HepG2 (cell line): ENCODE results near the gene SPSB2. TPM values are rescaled to one million over a fixed set of nuclear protein-coding genes. Genes with fewer than 3 reads are reported as not detected.

Experiments used
- CHCHD3 ChIP-seq: sonication (generic); formaldehyde crosslinking; IDR thresholded peaks from 2 replicates; pipeline ENCODE4 v1.8.0; 2022; ENCODE audit warnings: mild to moderate bottlenecking, missing genetic modification reagents, moderate library complexity
- DPF2 ChIP-seq: sonication (generic); formaldehyde crosslinking; IDR thresholded peaks from 2 replicates; pipeline ENCODE4 v1.4.0; 2020; ENCODE audit warnings: mild to moderate bottlenecking, low read depth, missing genetic modification reagents, borderline replicate concordance
- FOXA3 ChIP-seq: IDR thresholded peaks from 2 replicates; pipeline ENCODE4 v1.6.1; 2016; ENCODE audit warnings: missing genetic modification reagents, missing compliant biosample characterization
- HIVEP1 ChIP-seq: sonication (generic); formaldehyde crosslinking; IDR thresholded peaks from 2 replicates; pipeline ENCODE4 v1.4.0; 2020; ENCODE audit warnings: mild to moderate bottlenecking, missing genetic modification reagents
- HNF1B ChIP-seq: sonication (generic); formaldehyde crosslinking; IDR thresholded peaks from 2 replicates; pipeline ENCODE4 v1.5.1; 2020; ENCODE audit warnings: mild to moderate bottlenecking, moderate library complexity, missing genetic modification reagents
- HOXD1 ChIP-seq: sonication (generic); formaldehyde crosslinking; IDR thresholded peaks from 2 replicates; pipeline ENCODE4 v1.5.0; 2020; ENCODE audit warnings: missing genetic modification reagents
- KDM3A ChIP-seq: IDR thresholded peaks from 2 replicates; pipeline ENCODE4 v1.6.1; 2018; ENCODE audit warnings: low read depth, missing compliant biosample characterization
- KDM6A ChIP-seq: IDR thresholded peaks from 2 replicates; pipeline ENCODE4 v1.6.1; 2016; ENCODE audit warnings: low read depth
- KLF13 ChIP-seq: sonication (generic); formaldehyde crosslinking; IDR thresholded peaks from 2 replicates; pipeline ENCODE4 v1.4.0; 2020; ENCODE audit warnings: mild to moderate bottlenecking, missing genetic modification reagents
- MYPOP ChIP-seq: sonication (generic); formaldehyde crosslinking; IDR thresholded peaks from 2 replicates; pipeline ENCODE4 v1.8.1; 2023; ENCODE audit warnings: mild to moderate bottlenecking, moderate library complexity, missing genetic modification reagents
- NFE2L1 ChIP-seq: sonication (generic); formaldehyde crosslinking; IDR thresholded peaks from 2 replicates; pipeline ENCODE4 v1.4.0; 2020; ENCODE audit warnings: missing genetic modification reagents, mild to moderate bottlenecking, borderline replicate concordance
- NONO ChIP-seq, 2 experiments: fragments of 450-650 bp in 1 of 2; sonication (generic) in 1 of 2; formaldehyde crosslinking in 1 of 2; IDR thresholded peaks in 1 of 2; conservative IDR thresholded peaks in 1 of 2; 2 replicates each; pipeline versions ENCODE4 v1.6.1 to v1.8.0; 2017 to 2022; ENCODE audit warnings: mild to moderate bottlenecking in 1 of 2, missing genetic modification reagents in 1 of 2, moderate library complexity in 1 of 2
- POLR2AphosphoS5 ChIP-seq: IDR thresholded peaks from 2 replicates; pipeline ENCODE4 v1.6.1; 2012; ENCODE audit warnings: low read depth, low read length
- PRDM4 ChIP-seq: sonication (generic); formaldehyde crosslinking; IDR thresholded peaks from 2 replicates; pipeline ENCODE4 v1.9.0; 2021; ENCODE audit warnings: missing genetic modification reagents, borderline replicate concordance
- SIN3B ChIP-seq: fragments of 150-350 bp; IDR thresholded peaks from 2 replicates; pipeline ENCODE4 v1.6.1; 2014; ENCODE audit warnings: low read length
- TAF1 ChIP-seq: sonication (generic); formaldehyde crosslinking; IDR thresholded peaks from 2 replicates; pipeline ENCODE4 v1.4.0; 2020; ENCODE audit warnings: missing genetic modification reagents
- TARDBP ChIP-seq: sonication (generic); formaldehyde crosslinking; IDR thresholded peaks from 2 replicates; pipeline ENCODE4 v1.8.0; 2022; ENCODE audit warnings: mild to moderate bottlenecking, missing genetic modification reagents
- ZKSCAN8 ChIP-seq: IDR thresholded peaks from 2 replicates; pipeline ENCODE4 v1.6.1; 2016; ENCODE audit warnings: borderline replicate concordance, missing genetic modification reagents, missing compliant biosample characterization
- ZNF143 ChIP-seq: sonication (generic); formaldehyde crosslinking; IDR thresholded peaks from 2 replicates; pipeline ENCODE4 v1.4.0; 2020; ENCODE audit warnings: missing genetic modification reagents
- ZNF264 ChIP-seq: sonication (generic); formaldehyde crosslinking; IDR thresholded peaks from 2 replicates; pipeline ENCODE4 v1.4.0; 2020; ENCODE audit warnings: missing genetic modification reagents
- ZNF34 ChIP-seq: sonication (generic); formaldehyde crosslinking; IDR thresholded peaks from 2 replicates; pipeline ENCODE4 v1.4.0; 2020; ENCODE audit warnings: mild to moderate bottlenecking, missing genetic modification reagents, borderline replicate concordance
- ZNF629 ChIP-seq: sonication (generic); formaldehyde crosslinking; conservative IDR thresholded peaks from 2 replicates; pipeline ENCODE4 v1.5.0; 2020; ENCODE audit warnings: missing genetic modification reagents
- ZNF660 ChIP-seq: sonication (generic); formaldehyde crosslinking; IDR thresholded peaks from 2 replicates; pipeline ENCODE4 v1.5.1; 2020; ENCODE audit warnings: mild to moderate bottlenecking, low read depth, missing genetic modification reagents, borderline replicate concordance
- ZNF709 ChIP-seq: sonication (generic); formaldehyde crosslinking; IDR thresholded peaks from 2 replicates; pipeline ENCODE4 v1.5.0; 2020; ENCODE audit warnings: mild to moderate bottlenecking, missing genetic modification reagents
- ZZZ3 ChIP-seq: sonication (generic); formaldehyde crosslinking; IDR thresholded peaks from 2 replicates; pipeline ENCODE4 v1.4.0; 2020; ENCODE audit warnings: missing genetic modification reagents, mild to moderate bottlenecking, borderline replicate concordance
- polyA plus RNA-seq, 8 experiments: library from polyadenylated mRNA; depleted of rRNA in 3 of 8; stranded (reverse) in 7 of 8; unstranded in 1 of 8; fragments of >200 nt; fragmentation: Illumina TruSeq in 4 of 8; extraction: Trizol in 4 of 8; gene quantifications; 2 replicates each; pipeline versions ENCODE4 v1.2.1 to v1.2.3, GENCODE V29; 2011 to 2016; ENCODE audit warnings: low read depth in 4 of 8, missing spikeins in 1 of 8, mixed read lengths in 1 of 8; ENCODE audit not compliant: insufficient read depth in 1 of 8
- total RNA-seq, 5 experiments: library from RNA; depleted of rRNA; stranded (reverse); fragments of >200 nt; fragmentation: Illumina TruSeq; extraction: Trizol; gene quantifications; 2 replicates each; pipeline ENCODE4 v1.2.3, GENCODE V29; 2016; ENCODE audit warnings: low read depth in 1 of 5

SPSB2 gene
- total and polyA plus RNA-seq, 2 of the 13 experiments (the other 11 are each of a cell fraction or from before 2014, with no cell fraction given): 2.0 to 6.2 TPM

- no peak for TF ChIP-seq PRDM4 (CRISPR knock-in tag)
- peak; percentile 77 for TF ChIP-seq MYPOP (CRISPR knock-in tag)
- peak; percentile 88 for TF ChIP-seq POLR2AphosphoS5
- peak; percentile 96 for TF ChIP-seq TARDBP
- TF ChIP-seq FOXA3 (CRISPR knock-in tag): peak; percentile 77; the same call in 1 of the 2 replicates
- TF ChIP-seq DPF2 (CRISPR knock-in tag): no peak; the same call in 1 of the 2 replicates
- TF ChIP-seq ZNF264 (CRISPR knock-in tag): peak; percentile 44; the same call in 1 of the 2 replicates
- no peak for TF ChIP-seq CHCHD3
- TF ChIP-seq ZZZ3 (CRISPR knock-in tag): no peak
- peak; percentile 92 for TF ChIP-seq TAF1 (CRISPR knock-in tag)
- peak; percentile 67; the same call in 1 of the 2 replicates for TF ChIP-seq HOXD1 (CRISPR knock-in tag)
- no peak for TF ChIP-seq KLF13
- no peak for TF ChIP-seq NONO (IDR thresholded peaks at IDR 0.05)
- TF ChIP-seq NONO (CRISPR knock-in tag; conservative IDR thresholded peaks at IDR 0.05): peak; percentile 94
- no peak for TF ChIP-seq ZNF660
- TF ChIP-seq HIVEP1: peak; percentile 21; the same call in 1 of the 2 replicates
- TF ChIP-seq NFE2L1 (CRISPR knock-in tag): peak; percentile 99
- TF ChIP-seq ZNF709: peak; percentile 48; the same call in 1 of the 2 replicates
- TF ChIP-seq ZNF629: 0 out of 2 replicates have a peak, but pooled peaks have one; percentile 47
- peak; percentile 40 for TF ChIP-seq ZNF143
- TF ChIP-seq KDM6A (CRISPR knock-in tag): peak; percentile 34; the same call in 1 of the 2 replicates
- TF ChIP-seq ZNF34 (CRISPR knock-in tag): no peak
- peak; percentile 91 for TF ChIP-seq HNF1B (CRISPR knock-in tag)
- TF ChIP-seq SIN3B: no peak
- peak; percentile 49; the same call in 1 of the 2 replicates for TF ChIP-seq KDM3A (CRISPR knock-in tag)
- TF ChIP-seq ZKSCAN8: 0 out of 2 replicates have a peak, but pooled peaks have one; percentile 36
Measured at GRCh38 chr12:6890789-6891645, 17.9 kb upstream of the SPSB2 start (continued).
